ENCODE results near the gene TCEANC.

Gene TCEANC

DNA sequence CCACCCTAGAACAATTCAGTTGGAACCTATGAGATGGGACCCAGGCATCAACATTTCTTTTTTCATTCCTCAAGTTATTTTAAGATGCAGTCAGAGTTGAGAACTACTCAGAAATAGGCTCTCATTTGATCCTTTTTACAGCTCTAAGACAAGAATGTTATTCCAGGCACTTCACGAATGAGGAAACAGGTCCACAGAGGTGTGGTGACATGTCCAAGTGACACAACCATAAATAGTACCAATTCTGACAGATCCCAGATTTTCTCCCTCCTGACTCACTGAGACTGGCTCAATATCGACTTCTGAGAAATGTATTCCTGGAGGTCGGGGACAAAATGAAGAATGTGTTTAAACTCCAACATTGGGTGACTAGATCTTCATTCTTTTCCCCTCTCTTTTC lies 11.1 kb downstream of the TCEANC start:
- no peak for TF ChIP-seq CTCF (IDR thresholded peaks at IDR 0.05; ENCODE audit: borderline replicate concordance, extremely low read depth, low read length, poor library complexity, severe bottlenecking)
- TF ChIP-seq EZH2 (IDR thresholded peaks at IDR 0.05; ENCODE audit: borderline replicate concordance, low read depth, low read length, severe bottlenecking) = no peak
- H4K20me1 ChIP-seq (ENCODE audit: insufficient read depth, low read length) = no peaks in the 10 kb centered on the region
- H2AFZ ChIP-seq (ENCODE audit: low read depth, low read length) = no peak overlapping the region
- no peak overlapping the region for H3K4me2 ChIP-seq (ENCODE audit: insufficient read depth, low read length)
- no peaks in the 10 kb centered on the region for H3K79me2 ChIP-seq (ENCODE audit: insufficient read depth, low read length)
- no peaks in the 10 kb centered on the region for H3K9me3 ChIP-seq (ENCODE audit: insufficient read depth, low read length, severe bottlenecking)
- ATAC-seq (ENCODE audit: insufficient read depth, low read depth) (no peak), DNase-seq (no peak)
- no peaks in the 10 kb centered on the region for H3K27me3 ChIP-seq (ENCODE audit: insufficient read depth, low read length, poor library complexity)
- H3K36me3 ChIP-seq (ENCODE audit: insufficient read depth, low read length) = peaks cover 13% of the 10 kb centered on the region
- H3K4me1 ChIP-seq (ENCODE audit: insufficient read depth, low read length) = 0 out of 2 replicates have a peak, but pooled peaks cover under 1% of the 10 kb centered on the region
- no peak overlapping the region for H3K27ac ChIP-seq (ENCODE audit: low read length)
- no peak overlapping the region for H3K9ac ChIP-seq (ENCODE audit: low read depth, low read length)
- H3K4me3 ChIP-seq (ENCODE audit: low read depth in 1 of 2, low read length in 2 of 2) = no peak overlapping the region

- H3K27me3 ChIP-seq (ENCODE audit: insufficient read depth, low read length, poor library complexity) = no peaks in the 10 kb centered on the region
- ATAC-seq (ENCODE audit: insufficient read depth, low read depth) = no peak
- no peaks in the 10 kb centered on the region for H3K79me2 ChIP-seq (ENCODE audit: insufficient read depth, low read length)
- H3K4me1 ChIP-seq (ENCODE audit: insufficient read depth, low read length) = peaks cover 3% of the 10 kb centered on the region; the same call in 1 of the 2 replicates
- H4K20me1 ChIP-seq (ENCODE audit: insufficient read depth, low read length) = no peaks in the 10 kb centered on the region
- TF ChIP-seq CTCF (IDR thresholded peaks at IDR 0.05; ENCODE audit: borderline replicate concordance, extremely low read depth, low read length, poor library complexity, severe bottlenecking) = no peak
- TF ChIP-seq EZH2 (IDR thresholded peaks at IDR 0.05; ENCODE audit: borderline replicate concordance, low read depth, low read length, severe bottlenecking) = no peak
- H3K4me3 ChIP-seq (ENCODE audit: low read depth in 1 of 2, low read length in 2 of 2) = no peak overlapping the region
- no peak overlapping the region for H3K4me2 ChIP-seq (ENCODE audit: insufficient read depth, low read length)
- no peak overlapping the region for H3K27ac ChIP-seq (ENCODE audit: low read length)
- H3K9ac ChIP-seq (ENCODE audit: low read depth, low read length) = no peak overlapping the region
- no peaks in the 10 kb centered on the region for H3K9me3 ChIP-seq (ENCODE audit: insufficient read depth, low read length, severe bottlenecking)
- peaks cover 11% of the 10 kb centered on the region for H3K36me3 ChIP-seq (ENCODE audit: insufficient read depth, low read length)
- no peak overlapping the region for H2AFZ ChIP-seq (ENCODE audit: low read depth, low read length)
- no peak for DNase-seq
Measured at GRCh38 chrX:13666836-13667235, 13.9 kb downstream of the TCEANC start.

DNA sequence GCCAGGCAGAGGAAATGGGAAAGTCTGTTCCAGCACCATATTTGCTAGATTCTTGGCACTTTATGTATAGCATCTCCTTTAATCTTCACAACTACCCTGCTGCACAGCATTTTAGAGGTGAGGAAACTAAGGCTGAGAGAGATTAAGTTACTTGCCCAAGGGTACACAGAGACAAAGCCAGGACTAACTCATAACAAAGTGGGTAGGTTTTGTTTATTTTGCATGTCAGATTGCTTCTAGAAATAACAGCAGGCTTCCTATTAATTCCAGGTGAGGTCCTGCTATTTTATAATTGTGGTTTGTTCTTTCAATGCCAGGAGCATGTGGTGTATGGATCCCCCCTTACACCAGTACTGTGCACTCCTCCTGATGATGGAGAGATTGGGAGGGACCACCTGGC lies 15.0 kb downstream of the TCEANC start:
- ATAC-seq (ENCODE audit: insufficient read depth, low read depth) = no peak
- TF ChIP-seq CTCF (IDR thresholded peaks at IDR 0.05; ENCODE audit: borderline replicate concordance, extremely low read depth, low read length, poor library complexity, severe bottlenecking) (no peak), EZH2 (IDR thresholded peaks at IDR 0.05; ENCODE audit: borderline replicate concordance, low read depth, low read length, severe bottlenecking) (no peak)
- Histone ChIP-seq H3K36me3 (ENCODE audit: insufficient read depth, low read length) (peaks cover 5% of the 10 kb centered on the region; the same call in 1 of the 2 replicates), H3K4me3 (ENCODE audit: low read depth in 1 of 2, low read length in 2 of 2) (no peak overlapping the region), H3K79me2 (ENCODE audit: insufficient read depth, low read length) (no peaks in the 10 kb centered on the region), H4K20me1 (ENCODE audit: insufficient read depth, low read length) (no peaks in the 10 kb centered on the region), H3K9ac (ENCODE audit: low read depth, low read length) (no peak overlapping the region), H3K9me3 (ENCODE audit: insufficient read depth, low read length, severe bottlenecking) (no peaks in the 10 kb centered on the region), H2AFZ (ENCODE audit: low read depth, low read length) (no peak overlapping the region), H3K4me2 (ENCODE audit: insufficient read depth, low read length) (no peak overlapping the region), H3K27ac (ENCODE audit: low read length) (no peak overlapping the region), H3K4me1 (ENCODE audit: insufficient read depth, low read length) (peaks cover 3% of the 10 kb centered on the region; the same call in 1 of the 2 replicates), H3K27me3 (ENCODE audit: insufficient read depth, low read length, poor library complexity) (no peaks in the 10 kb centered on the region)
- no peak for DNase-seq
